Neural progenitor cell (in vitro differentiated cells): ENCODE data around the gene SLC2A5.

Experiments
- EZH2 ChIP-seq: fragments of 200-600 bp; sonication (generic); IDR thresholded peaks from 2 replicates; pipeline ENCODE4 v1.6.1; 2017; ENCODE audit warnings: antibody characterized with exemption, mild to moderate bottlenecking, moderate library complexity
- TF ChIP-seq, protein P1 (sequence below): fragments of 200-600 bp; sonication (generic); IDR thresholded peaks from 2 replicates; pipeline ENCODE4 v1.5.1; 2017; ENCODE audit warnings: antibody characterized with exemption, mild to moderate bottlenecking

DNA sequence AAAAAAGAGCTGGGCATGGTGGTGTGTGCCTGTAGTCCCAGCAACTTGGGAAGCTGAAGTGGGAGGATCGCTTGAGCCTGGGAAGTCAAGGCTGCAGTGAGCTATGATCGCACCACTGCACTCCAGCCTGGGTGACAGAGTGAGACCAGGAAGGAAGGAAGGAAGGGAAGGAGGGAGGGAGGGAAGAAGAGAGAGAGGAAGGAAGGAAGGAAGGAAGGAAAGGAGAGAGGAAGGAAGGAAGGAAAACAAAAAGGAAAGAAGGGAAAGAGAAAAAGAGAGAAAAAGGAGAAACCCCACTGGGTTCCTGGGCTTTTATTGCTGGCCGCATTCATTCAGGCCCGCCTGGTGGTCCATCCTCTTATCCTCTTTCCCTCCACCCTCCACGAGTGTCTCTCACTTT is 53.0 kb downstream of the SLC2A5 start:
- no peak for TF ChIP-seq EZH2
- TF ChIP-seq, protein P1, sequence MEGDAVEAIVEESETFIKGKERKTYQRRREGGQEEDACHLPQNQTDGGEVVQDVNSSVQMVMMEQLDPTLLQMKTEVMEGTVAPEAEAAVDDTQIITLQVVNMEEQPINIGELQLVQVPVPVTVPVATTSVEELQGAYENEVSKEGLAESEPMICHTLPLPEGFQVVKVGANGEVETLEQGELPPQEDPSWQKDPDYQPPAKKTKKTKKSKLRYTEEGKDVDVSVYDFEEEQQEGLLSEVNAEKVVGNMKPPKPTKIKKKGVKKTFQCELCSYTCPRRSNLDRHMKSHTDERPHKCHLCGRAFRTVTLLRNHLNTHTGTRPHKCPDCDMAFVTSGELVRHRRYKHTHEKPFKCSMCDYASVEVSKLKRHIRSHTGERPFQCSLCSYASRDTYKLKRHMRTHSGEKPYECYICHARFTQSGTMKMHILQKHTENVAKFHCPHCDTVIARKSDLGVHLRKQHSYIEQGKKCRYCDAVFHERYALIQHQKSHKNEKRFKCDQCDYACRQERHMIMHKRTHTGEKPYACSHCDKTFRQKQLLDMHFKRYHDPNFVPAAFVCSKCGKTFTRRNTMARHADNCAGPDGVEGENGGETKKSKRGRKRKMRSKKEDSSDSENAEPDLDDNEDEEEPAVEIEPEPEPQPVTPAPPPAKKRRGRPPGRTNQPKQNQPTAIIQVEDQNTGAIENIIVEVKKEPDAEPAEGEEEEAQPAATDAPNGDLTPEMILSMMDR, result no peak
